H9 (cell line): Measurements from ENCODE around the gene CHMP6. TPM values are rescaled to one million over a fixed set of nuclear protein-coding genes. Genes with fewer than 3 reads are reported as not detected.
A peak's percentile ranks its signal among the peaks of the same experiment; 100 is the strongest.

Source experiments
- DNase-seq: peaks from one replicate; pipeline ENCODE4 v3.0.0-alpha.2; 2017
- H2AFZ ChIP-seq: one replicate; pipeline ENCODE4 v1.6.1; 2013; ENCODE audit warnings: mild to moderate bottlenecking, low read length, control low read depth, moderate library complexity
- H2AK5ac ChIP-seq: 2 replicates; pipeline ENCODE4 v1.6.1; 2013; ENCODE audit warnings: low read length, control low read depth, mixed read lengths; ENCODE audit not compliant: insufficient read length
- H2BK120ac ChIP-seq: one replicate; pipeline ENCODE4 v1.6.1; 2013; ENCODE audit warnings: low read depth, mild to moderate bottlenecking, low read length, control low read depth, inconsistent platforms; ENCODE audit not compliant: poor library complexity, severe bottlenecking
- H2BK12ac ChIP-seq: 2 replicates; pipeline ENCODE4 v1.6.1; 2013; ENCODE audit warnings: low read length, control low read depth, mixed read lengths, low read depth; ENCODE audit not compliant: insufficient read length
- H2BK15ac ChIP-seq: 2 replicates; pipeline ENCODE4 v1.6.1; 2013; ENCODE audit warnings: low read depth, low read length, control low read depth
- H2BK20ac ChIP-seq: one replicate; pipeline ENCODE4 v1.6.1; 2013; ENCODE audit warnings: low read depth, mild to moderate bottlenecking, low read length, control low read depth, inconsistent platforms; ENCODE audit not compliant: poor library complexity, severe bottlenecking
- H2BK5ac ChIP-seq: 2 replicates; pipeline ENCODE4 v1.6.1; 2013; ENCODE audit warnings: low read length, control low read depth, mixed read lengths; ENCODE audit not compliant: insufficient read length
- H3K14ac ChIP-seq: 2 replicates; pipeline ENCODE4 v1.6.1; 2013; ENCODE audit warnings: low read length, control low read depth; ENCODE audit not compliant: insufficient read depth
- H3K18ac ChIP-seq: 2 replicates; pipeline ENCODE4 v1.6.1; 2013; ENCODE audit warnings: low read depth, mild to moderate bottlenecking, mixed read lengths, low read length, control low read depth; ENCODE audit not compliant: insufficient read length
- H3K23ac ChIP-seq: 2 replicates; pipeline ENCODE4 v1.6.1; 2013; ENCODE audit warnings: low read length, control low read depth, mixed read lengths, low read depth; ENCODE audit not compliant: insufficient read length
- H3K23me2 ChIP-seq: 2 replicates; pipeline ENCODE4 v1.6.1; 2013; ENCODE audit warnings: low read depth, mild to moderate bottlenecking, mixed read lengths, low read length, control low read depth; ENCODE audit not compliant: insufficient read length, poor library complexity, severe bottlenecking
- H3K27ac ChIP-seq: 2 replicates; pipeline ENCODE4 v1.5.1; 2013; ENCODE audit warnings: low read length, control low read depth, mixed read lengths, low read depth; ENCODE audit not compliant: insufficient read length
- H3K27me3 ChIP-seq: 2 replicates; pipeline ENCODE4 v1.6.1; 2013; ENCODE audit warnings: low read length, control low read depth, inconsistent platforms; ENCODE audit not compliant: insufficient read depth
- H3K4ac ChIP-seq: 2 replicates; pipeline ENCODE4 v1.6.1; 2013; ENCODE audit warnings: low read depth, mild to moderate bottlenecking, control low read depth, inconsistent platforms, low read length, moderate library complexity
- H3K4me1 ChIP-seq: 2 replicates; pipeline ENCODE4 v1.6.1; 2013; ENCODE audit warnings: low read length, control low read depth, inconsistent platforms; ENCODE audit not compliant: insufficient read depth
- H3K4me2 ChIP-seq: 2 replicates; pipeline ENCODE4 v1.6.1; 2013; ENCODE audit warnings: low read length, control low read depth, mixed read lengths; ENCODE audit not compliant: insufficient read length, insufficient read depth
- H3K56ac ChIP-seq: 2 replicates; pipeline ENCODE4 v1.6.1; 2013; ENCODE audit warnings: low read depth, mild to moderate bottlenecking, mixed read lengths, low read length, control low read depth; ENCODE audit not compliant: insufficient read length
- H3K79me1 ChIP-seq: 2 replicates; pipeline ENCODE4 v1.6.1; 2013; ENCODE audit warnings: low read depth, mild to moderate bottlenecking, moderate library complexity, low read length, control low read depth, inconsistent platforms; ENCODE audit not compliant: insufficient read depth, poor library complexity, severe bottlenecking
- H3K79me2 ChIP-seq: 2 replicates; pipeline ENCODE4 v1.6.1; 2013; ENCODE audit warnings: low read length, control low read depth, inconsistent platforms; ENCODE audit not compliant: insufficient read depth
- H3K9ac ChIP-seq: 2 replicates; pipeline ENCODE4 v1.6.1; 2013; ENCODE audit warnings: low read length, control low read depth, mixed read lengths; ENCODE audit not compliant: insufficient read length; ENCODE audit errors: extremely low read depth
- H3K9me3 ChIP-seq: one replicate; pipeline ENCODE4 v1.6.1; 2013; ENCODE audit warnings: low read depth, low read length, inconsistent platforms; ENCODE audit not compliant: control insufficient read depth
- H3T11ph ChIP-seq: one replicate; pipeline ENCODE4 v1.6.1; 2013; ENCODE audit warnings: mild to moderate bottlenecking, low read length, control low read depth, inconsistent platforms
- H4K20me1 ChIP-seq: one replicate; pipeline ENCODE4 v1.6.1; 2013; ENCODE audit not compliant: control insufficient read depth, insufficient read length, insufficient read depth
- H4K5ac ChIP-seq: 2 replicates; pipeline ENCODE4 v1.6.1; 2013; ENCODE audit warnings: low read depth, mild to moderate bottlenecking, mixed read lengths, low read length, control low read depth; ENCODE audit not compliant: insufficient read length
- H4K8ac ChIP-seq: replicated peaks from 2 replicates; pipeline ENCODE4 v1.6.1; 2013; ENCODE audit warnings: low read length, control low read depth, mixed read lengths, low read depth; ENCODE audit not compliant: insufficient read length
- H4K91ac ChIP-seq: 2 replicates; pipeline ENCODE4 v1.6.1; 2013; ENCODE audit warnings: low read depth, mild to moderate bottlenecking, moderate library complexity, mixed read lengths, low read length, control low read depth; ENCODE audit not compliant: insufficient read length
- H3K27ac Mint-ChIP-seq, 3 experiments: 2 replicates in 2 of 3; 3 replicates in 1 of 3; pipeline ENCODE4 v1.8.0; 2020 to 2021; ENCODE audit warnings: mixed read lengths in 3 of 3, mild to moderate bottlenecking in 1 of 3, moderate library complexity in 1 of 3
- H3K27me3 Mint-ChIP-seq: 2 replicates; pipeline ENCODE4 v1.8.0; 2021; ENCODE audit warnings: low read depth, mild to moderate bottlenecking, moderate library complexity, mixed read lengths
- H3K36me3 Mint-ChIP-seq, 3 experiments: 2 replicates in 2 of 3; 3 replicates in 1 of 3; pipeline ENCODE4 v1.8.0; 2020 to 2021; ENCODE audit warnings: low read depth in 3 of 3, mixed read lengths in 3 of 3; ENCODE audit not compliant: insufficient read depth in 1 of 3
- H3K4me1 Mint-ChIP-seq, 2 experiments: 2 replicates each; pipeline ENCODE4 v1.8.0; 2020; ENCODE audit warnings: mixed read lengths in 2 of 2
- H3K4me3 Mint-ChIP-seq, 2 experiments: 2 replicates in 1 of 2; 3 replicates in 1 of 2; pipeline ENCODE4 v1.8.0; 2020 to 2021; ENCODE audit warnings: mild to moderate bottlenecking in 2 of 2, mixed read lengths in 2 of 2, moderate library complexity in 1 of 2
- H3K9me3 Mint-ChIP-seq, 2 experiments: 2 replicates in 1 of 2; 3 replicates in 1 of 2; pipeline ENCODE4 v1.8.0; 2020; ENCODE audit warnings: mild to moderate bottlenecking in 2 of 2, mixed read lengths in 2 of 2, moderate library complexity in 1 of 2
- WGBS: extraction: QIAGEN DNeasy Blood & Tissue Kit; methylation state at CpG from one replicate; pipeline ENCODE4 v1.1.7; 2013; ENCODE audit warnings: missing lambda C conversion rate, low lambda C conversion rate, mixed read lengths; ENCODE audit not compliant: insufficient read length; ENCODE audit errors: extremely low coverage; 5-methylcytosine and 5-hydroxymethylcytosine counted together
- total RNA-seq: library from RNA; stranded (reverse); gene quantifications from 2 replicates; pipeline ENCODE4 v1.2.1, GENCODE V29; 2021
- TF ChIP-seq, protein P1 (sequence below): fragments of 200-600 bp; sonication (generic); conservative IDR thresholded peaks from 3 replicates; pipeline ENCODE4 v1.8.0; 2021; ENCODE audit warnings: antibody characterized with exemption, mild to moderate bottlenecking

The CHMP6 gene
- total RNA-seq, 1 experiment from 2014 or later: 23.4 TPM

DNA sequence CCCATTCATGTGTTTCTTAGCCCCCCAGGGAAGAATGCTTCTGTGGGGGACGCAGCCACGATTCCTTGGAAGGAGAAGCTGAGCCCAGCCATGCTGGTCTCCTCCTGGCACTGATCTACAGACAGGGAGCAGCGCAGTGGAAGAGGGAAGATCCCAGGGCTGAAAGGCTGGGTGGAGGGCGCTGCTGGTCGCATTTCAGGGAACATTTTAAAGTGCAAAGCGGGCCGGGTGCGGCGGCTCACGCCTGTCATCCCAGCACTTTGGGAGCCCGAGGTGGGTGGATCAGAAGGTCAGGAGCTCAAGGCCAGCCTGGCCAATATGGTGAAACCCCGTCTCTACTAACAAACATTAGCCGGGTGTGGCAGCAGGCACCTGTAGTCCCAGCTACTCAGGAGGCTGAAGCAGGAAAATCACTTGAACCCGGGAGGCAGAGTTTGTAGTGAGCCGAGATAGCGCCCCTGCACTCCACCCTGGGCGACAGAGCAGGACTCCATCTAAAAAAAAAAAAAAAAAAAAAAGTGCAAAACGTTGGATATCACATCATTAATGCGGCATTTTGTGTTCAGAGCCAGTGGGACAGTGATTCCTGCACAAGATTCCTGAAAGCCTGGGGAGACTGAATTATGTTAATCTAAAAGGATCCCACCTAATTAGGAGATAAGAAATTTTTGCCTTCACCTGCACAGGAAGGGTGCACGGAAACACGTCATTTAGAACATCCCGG, 558 bp upstream of the CHMP6 start:
- H3K79me1 ChIP-seq: no peaks in the 10 kb centered on the region
- no peak overlapping the region for H3K23ac ChIP-seq
- WGBS: no CpG with 5 or more reads among the region's 22 CpGs
- H3K4ac ChIP-seq: no peak overlapping the region
- H3K27ac ChIP-seq: no peak overlapping the region
- H3K56ac ChIP-seq: no peak overlapping the region
- no peak overlapping the region for H2BK15ac ChIP-seq
- H4K91ac ChIP-seq: no peak overlapping the region
- H3K9ac ChIP-seq: no peak overlapping the region
- Mint-ChIP-seq H3K4me3 (peak overlapping the region; percentile 65 to 74), H3K9me3 (no peaks in the 10 kb centered on the region), H3K27me3 (peaks cover 34% of the 10 kb centered on the region), H3K4me1 (peaks cover 8 to 14% of the 10 kb centered on the region in 2 experiments), H3K27ac (no peak overlapping the region), H3K36me3 (peaks cover 5 to 11% (median 11%) of the 10 kb centered on the region in 3 experiments; a peak in 5 of 7 replicates)
- H2BK12ac ChIP-seq: no peak overlapping the region
- H2BK5ac ChIP-seq: no peak overlapping the region
- TF ChIP-seq, protein P1, sequence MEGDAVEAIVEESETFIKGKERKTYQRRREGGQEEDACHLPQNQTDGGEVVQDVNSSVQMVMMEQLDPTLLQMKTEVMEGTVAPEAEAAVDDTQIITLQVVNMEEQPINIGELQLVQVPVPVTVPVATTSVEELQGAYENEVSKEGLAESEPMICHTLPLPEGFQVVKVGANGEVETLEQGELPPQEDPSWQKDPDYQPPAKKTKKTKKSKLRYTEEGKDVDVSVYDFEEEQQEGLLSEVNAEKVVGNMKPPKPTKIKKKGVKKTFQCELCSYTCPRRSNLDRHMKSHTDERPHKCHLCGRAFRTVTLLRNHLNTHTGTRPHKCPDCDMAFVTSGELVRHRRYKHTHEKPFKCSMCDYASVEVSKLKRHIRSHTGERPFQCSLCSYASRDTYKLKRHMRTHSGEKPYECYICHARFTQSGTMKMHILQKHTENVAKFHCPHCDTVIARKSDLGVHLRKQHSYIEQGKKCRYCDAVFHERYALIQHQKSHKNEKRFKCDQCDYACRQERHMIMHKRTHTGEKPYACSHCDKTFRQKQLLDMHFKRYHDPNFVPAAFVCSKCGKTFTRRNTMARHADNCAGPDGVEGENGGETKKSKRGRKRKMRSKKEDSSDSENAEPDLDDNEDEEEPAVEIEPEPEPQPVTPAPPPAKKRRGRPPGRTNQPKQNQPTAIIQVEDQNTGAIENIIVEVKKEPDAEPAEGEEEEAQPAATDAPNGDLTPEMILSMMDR: no peak
- peak overlapping the region; percentile 60 for H3K4me2 ChIP-seq
- no peak overlapping the region for H4K5ac ChIP-seq
- no peak overlapping the region for H2AK5ac ChIP-seq
- no peak overlapping the region for H3K18ac ChIP-seq
- no peak for DNase-seq
- no peak overlapping the region for H3T11ph ChIP-seq
- H3K4me1 ChIP-seq: no peaks in the 10 kb centered on the region
- H3K79me2 ChIP-seq: no peaks in the 10 kb centered on the region
- no peak overlapping the region for H2BK120ac ChIP-seq
- no peak overlapping the region for H3K14ac ChIP-seq
- H4K8ac ChIP-seq: no peak overlapping the region
- H3K23me2 ChIP-seq: peaks cover 10% of the 10 kb centered on the region
- H2AFZ ChIP-seq: no peak overlapping the region
- no peak overlapping the region for H2BK20ac ChIP-seq
- no peaks in the 10 kb centered on the region for H4K20me1 ChIP-seq
- no peaks in the 10 kb centered on the region for H3K27me3 ChIP-seq
- no peaks in the 10 kb centered on the region for H3K9me3 ChIP-seq
